ENCODE data around the gene DEGS2.
"Not testable (repeated sequence)": the region's sequence is repeated elsewhere in the genome, so short reads cannot be mapped to it uniquely, and the experiment has no call there.

The DEGS2 gene

GRCh38 chr14:100178691-100179090 lies 19.2 kb upstream of the DEGS2 start:
- no peak for DNase-seq

GRCh38 chr14:100176811-100177327 lies 17.4 kb upstream of the DEGS2 start:
- no peak for DNase-seq

GRCh38 chr14:100173353-100173752 lies 13.9 kb upstream of the DEGS2 start:
- DNase-seq, result no peak

GRCh38 chr14:100172811-100173210 lies 13.4 kb upstream of the DEGS2 start:
- DNase-seq, result no peak

- DNase-seq, result no peak
Observed at GRCh38 chr14:100170880-100171279, 11.4 kb upstream of the DEGS2 start.

- peak in 1 of 3 donors; percentile 26 for DNase-seq
Observed at GRCh38 chr14:100168506-100168905, 9.1 kb upstream of the DEGS2 start.

GRCh38 chr14:100165831-100166440 lies 6.5 kb upstream of the DEGS2 start:
- no peak for DNase-seq

GRCh38 chr14:100165376-100165775 lies 5.9 kb upstream of the DEGS2 start:
- DNase-seq, result no peak

- DNase-seq, result no peak
Observed at GRCh38 chr14:100160534-100160916, 1.1 kb upstream of the DEGS2 start.

- no peak for DNase-seq
Observed at GRCh38 chr14:100159865-100160533, 554 bp upstream of the DEGS2 start.

- no peak for DNase-seq
Observed at GRCh38 chr14:100158566-100159093, 815 bp downstream of the DEGS2 start.

GRCh38 chr14:100157548-100158232 lies 1.8 kb downstream of the DEGS2 start:
- not testable (repeated sequence) for DNase-seq

- DNase-seq, result no peak
Observed at GRCh38 chr14:100156776-100157175, 2.7 kb downstream of the DEGS2 start.

GRCh38 chr14:100155756-100156616 lies 3.5 kb downstream of the DEGS2 start:
- DNase-seq, result no peak

GRCh38 chr14:100155049-100155621 lies 4.3 kb downstream of the DEGS2 start:
- DNase-seq, result peak in 2 of 3 donors; percentile 30 to 37

GRCh38 chr14:100153560-100153959 lies 5.9 kb downstream of the DEGS2 start:
- no peak for DNase-seq

- no peak for DNase-seq
Observed at GRCh38 chr14:100152091-100152490, 7.4 kb downstream of the DEGS2 start.

- DNase-seq, result no peak
Observed at GRCh38 chr14:100150932-100151587, 8.4 kb downstream of the DEGS2 start.

GRCh38 chr14:100149851-100150611 lies 9.4 kb downstream of the DEGS2 start:
- no peak for DNase-seq

GRCh38 chr14:100148837-100149731 lies 10.4 kb downstream of the DEGS2 start:
- no peak for DNase-seq
